D341Med (cell line): ENCODE measurements around the gene CAPS2.

Experiments used
- DNase-seq: peaks from one replicate; pipeline ENCODE4 v3.0.0; 2012; ENCODE audit warnings: low spot score

The CAPS2 gene

DNA sequence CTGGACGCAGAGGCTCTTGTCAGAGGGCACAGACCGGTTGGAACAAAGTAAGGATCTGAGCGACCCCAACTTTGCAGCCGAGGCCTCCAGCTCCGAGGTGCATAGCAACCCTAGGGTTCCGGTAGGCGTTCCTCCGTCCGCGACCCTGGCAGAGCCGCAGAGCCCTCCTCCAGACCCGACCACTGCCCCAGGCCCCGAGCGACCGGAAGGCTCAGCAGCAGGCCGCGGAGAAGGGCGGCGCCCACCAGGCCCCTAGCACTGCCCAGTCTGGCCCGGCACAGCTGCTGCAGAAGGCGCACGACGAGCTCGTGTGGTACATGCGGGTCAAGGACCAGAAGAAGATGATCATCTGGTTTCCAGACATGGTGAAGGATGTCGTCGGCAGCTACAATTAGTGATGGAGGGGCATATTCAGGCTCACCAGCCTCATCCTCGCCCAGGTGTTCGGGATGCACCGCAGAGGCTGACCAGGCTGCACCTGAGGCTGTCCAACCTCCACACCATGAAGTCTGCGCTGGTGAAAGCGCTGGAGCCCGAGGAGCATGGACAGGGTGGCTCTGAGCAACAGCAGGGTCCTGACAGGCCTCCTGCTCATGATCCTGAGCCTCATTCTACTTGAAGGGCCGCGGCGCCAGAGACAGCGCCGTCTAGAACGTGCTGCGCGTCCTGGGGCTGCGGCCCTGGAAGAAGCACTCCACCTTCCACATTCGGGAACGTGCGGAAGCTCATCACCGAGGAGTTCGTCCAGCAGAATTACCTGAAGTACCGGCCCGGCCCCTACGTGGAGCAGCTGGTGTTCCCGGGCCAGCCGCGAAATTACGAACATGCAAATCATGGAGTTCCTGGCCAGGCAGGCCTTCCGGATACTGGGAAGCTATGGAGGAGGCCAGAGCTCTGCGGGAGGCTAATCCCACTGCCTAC, 24.5 kb downstream of the CAPS2 start:
- DNase-seq: no peak

DNA sequence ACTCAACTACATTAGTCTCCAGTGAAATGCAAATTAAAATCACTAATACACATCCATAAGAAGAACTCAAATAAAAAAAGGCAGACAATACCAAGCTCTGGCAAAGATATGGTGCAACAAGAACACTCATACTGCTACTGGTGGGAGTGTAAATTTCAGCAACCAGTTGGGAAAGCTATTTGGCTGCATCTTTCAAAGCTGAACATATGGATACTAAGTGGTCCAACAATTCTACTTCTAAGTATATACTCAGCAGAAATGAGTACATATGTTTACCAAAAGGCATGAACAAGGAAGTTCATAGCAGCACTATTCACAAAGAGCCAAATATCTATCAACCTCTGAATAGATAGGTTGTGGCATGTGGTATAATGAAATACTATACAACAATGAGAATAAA, 27.3 kb downstream of the CAPS2 start:
- DNase-seq: no peak

DNA sequence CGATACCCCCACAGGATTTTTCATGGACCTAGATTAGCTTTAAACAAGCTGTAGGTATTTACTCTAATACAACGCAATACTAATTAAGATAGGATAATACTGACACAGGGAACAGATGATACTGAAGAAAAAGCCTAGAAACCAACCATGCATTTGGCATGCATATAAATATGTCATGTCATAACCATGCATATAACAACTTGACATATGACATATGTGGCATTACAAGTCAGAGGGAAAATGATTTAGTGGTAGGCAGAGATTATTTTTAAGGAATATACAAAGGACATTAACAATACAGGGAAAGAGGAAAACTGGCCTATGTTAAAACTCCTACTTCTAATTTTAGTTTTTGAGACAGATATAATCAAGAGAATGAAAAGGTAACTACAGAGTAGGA, 27.9 kb downstream of the CAPS2 start:
- no peak for DNase-seq

DNA sequence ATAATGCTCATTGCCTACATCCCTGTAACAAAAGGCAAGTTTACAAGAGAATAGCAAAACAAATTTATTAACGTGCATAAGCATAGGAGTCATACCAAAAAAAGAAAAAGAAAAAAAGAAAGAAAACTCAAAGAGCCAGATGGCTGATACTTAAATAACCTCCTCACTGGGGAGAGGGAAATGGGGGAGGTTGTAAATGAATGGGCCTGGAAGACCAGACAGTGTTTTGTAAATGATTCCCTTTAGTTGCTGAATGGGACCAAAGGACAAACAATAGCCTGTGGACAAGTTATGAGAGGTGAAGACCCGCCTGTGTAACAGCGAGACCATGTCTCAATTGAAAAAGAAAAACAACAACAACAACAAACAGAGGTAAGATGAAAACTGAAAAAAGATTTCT, 35.3 kb downstream of the CAPS2 start:
- DNase-seq: no peak

DNA sequence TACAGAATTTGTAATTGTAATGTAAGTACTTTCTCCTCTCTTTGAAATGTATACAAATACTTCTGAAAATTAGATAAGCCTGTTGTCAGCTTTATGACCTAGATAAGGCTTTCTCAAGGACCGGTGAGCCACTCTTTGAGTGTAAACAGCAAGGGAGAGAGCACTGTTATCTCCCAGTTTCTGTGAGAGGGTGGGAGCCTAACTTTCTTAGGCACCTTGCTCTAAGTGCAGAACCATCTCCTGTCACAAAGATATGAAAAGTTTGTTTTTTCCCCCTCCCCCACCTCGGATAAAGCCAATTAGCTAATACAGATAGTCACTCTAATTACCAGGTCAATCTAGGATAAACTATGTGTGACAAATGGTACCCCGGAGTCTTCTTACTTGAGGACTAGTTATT, 35.8 kb downstream of the CAPS2 start:
- no peak for DNase-seq

DNA sequence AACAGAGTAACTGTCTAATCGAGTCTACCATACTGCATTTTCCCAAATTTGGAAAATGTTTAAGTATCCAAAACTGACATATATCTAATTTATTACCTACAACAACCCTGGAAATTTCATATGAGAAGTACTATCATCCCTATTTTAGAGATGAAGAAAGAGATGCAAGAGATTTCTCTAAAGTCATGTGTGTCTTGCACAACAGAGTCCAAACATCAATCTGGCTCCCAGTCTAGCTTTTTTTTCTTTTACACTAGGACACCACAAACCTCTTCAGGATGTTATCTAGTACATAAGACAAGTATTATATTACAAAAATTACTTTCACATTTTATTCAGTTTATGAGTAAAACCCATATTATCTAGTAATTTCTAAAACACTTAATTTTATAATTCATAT, 39.1 kb downstream of the CAPS2 start:
- DNase-seq: no peak

DNA sequence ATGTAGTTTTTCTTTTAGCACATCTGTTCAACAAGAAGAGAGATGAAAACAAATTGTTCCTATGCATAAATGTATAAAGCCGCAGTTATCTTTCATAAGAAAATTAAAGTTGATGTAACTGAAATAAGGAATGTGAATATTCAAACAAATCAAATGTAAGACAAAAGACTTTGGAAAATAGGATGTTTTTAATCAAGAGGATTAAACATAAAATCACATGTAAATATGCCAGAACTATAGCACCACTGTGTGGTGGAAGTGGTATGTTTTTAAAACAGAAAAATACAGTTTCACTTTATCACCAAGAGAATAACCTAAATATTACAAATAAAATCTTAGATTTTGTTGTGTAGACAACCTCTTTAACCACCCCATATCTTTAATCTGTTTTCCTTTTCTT, 40.4 kb downstream of the CAPS2 start:
- no peak for DNase-seq

DNA sequence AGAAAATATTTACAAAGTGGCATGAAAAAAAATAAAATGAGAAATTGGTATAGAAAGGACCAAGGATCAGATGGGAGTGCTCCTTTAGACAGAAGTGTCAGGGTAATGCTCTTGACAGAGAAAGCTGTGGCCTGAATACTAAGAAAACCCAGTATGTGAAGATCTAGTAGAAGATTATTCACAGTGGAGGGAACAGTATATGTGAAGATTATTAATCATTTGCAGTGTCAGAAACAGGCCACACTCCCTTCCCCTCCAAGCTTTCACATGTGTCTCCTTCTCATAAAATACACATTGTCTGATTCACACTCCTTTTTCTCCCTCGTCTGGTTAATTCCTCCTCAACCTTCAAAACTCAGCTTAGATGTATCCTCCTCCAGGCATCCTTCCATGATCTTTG, 41.3 kb downstream of the CAPS2 start:
- no peak for DNase-seq

DNA sequence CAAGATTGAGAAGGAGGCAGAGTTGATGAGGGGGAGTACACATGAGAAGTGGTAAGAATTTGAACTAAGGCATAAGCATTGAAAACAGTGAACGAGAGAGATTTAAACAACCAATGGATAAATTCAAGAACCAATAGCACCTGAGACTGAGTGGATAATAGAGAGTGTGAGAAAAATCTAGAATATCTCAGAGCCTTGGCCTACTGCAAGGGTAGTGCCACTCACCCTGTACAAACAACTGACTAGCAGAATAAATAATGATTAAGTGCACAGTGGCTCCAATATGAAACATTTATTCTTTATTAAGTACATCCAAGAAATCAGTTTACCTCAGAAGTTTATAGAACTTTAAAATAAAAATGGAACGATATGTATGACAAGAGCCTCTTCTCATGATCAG, 54.4 kb downstream of the CAPS2 start:
- no peak for DNase-seq

DNA sequence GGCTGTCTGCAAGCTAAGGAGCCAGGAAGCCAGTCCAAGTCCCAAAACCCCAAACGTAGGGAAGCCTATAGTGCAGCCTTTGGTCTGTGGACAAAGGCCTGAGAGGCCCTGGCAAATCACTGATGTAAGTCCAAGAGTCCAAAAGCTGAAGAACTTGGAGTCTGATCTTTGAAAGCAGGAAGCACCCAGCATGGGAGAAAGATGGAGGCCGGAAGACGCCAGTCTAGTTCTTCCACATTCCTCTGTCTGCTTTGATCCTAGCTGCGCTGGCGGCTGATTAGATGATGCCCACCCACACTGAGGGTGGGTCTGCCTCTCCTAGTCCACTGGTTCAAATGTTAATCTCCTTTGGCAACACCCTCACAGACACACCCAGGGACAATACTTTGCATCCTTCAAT, 58.5 kb downstream of the CAPS2 start:
- no peak for DNase-seq

DNA sequence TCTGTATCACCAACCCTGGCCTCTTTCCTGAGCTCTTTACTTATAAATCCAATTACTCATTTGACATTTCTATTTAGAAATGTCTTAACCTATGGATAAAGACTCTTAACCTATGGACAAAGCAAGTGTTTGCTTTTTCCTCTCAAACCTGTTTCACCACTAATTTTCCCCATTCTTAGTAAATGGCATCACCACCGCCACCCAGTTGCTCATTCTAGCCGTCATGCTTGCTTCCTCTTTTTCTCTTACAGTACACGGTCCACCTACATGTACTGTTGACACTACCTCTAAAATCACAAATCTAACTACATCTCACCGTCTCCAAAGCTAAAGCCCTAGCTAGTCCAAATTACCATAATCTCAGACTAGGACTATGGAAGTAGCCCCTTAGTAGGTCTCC, 60.0 kb downstream of the CAPS2 start:
- no peak for DNase-seq

DNA sequence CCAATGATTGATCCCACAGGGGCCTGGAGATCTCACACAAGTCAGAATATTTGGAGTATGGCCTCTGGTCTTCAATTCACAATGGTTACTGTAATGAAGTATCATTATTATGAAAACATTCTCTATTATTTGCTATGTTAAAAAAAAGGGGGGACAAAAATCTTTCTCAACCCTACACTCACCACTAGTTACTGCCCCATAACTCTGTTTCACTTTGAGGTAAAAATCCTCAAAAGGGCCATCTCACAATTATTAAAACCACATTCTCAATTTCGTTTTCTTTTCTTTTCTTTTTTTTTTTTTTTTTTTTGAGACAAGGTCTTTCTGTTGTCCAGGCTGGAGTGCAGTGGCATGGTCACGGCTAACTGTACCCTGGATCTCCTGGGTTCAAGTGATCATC, 60.9 kb downstream of the CAPS2 start:
- DNase-seq: no peak

DNA sequence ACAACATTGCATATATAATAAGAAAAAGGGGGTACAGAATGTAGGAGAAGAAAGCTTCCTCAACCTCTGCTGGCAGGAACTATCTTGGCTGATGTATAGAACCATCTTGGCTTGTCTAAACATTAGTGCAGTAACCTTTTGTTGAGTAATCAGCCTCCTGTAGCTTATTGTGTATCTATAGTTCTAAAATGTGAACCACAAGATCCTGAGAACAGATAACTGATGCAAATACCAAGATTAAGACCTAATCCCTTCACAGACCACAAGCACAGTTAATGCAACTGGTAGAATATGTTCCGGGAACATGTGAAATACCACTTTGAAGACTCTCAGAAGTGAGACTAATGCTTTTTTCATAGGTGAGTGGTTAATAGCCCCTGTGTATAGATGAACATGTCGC, 69.8 kb downstream of the CAPS2 start:
- DNase-seq: no peak

DNA sequence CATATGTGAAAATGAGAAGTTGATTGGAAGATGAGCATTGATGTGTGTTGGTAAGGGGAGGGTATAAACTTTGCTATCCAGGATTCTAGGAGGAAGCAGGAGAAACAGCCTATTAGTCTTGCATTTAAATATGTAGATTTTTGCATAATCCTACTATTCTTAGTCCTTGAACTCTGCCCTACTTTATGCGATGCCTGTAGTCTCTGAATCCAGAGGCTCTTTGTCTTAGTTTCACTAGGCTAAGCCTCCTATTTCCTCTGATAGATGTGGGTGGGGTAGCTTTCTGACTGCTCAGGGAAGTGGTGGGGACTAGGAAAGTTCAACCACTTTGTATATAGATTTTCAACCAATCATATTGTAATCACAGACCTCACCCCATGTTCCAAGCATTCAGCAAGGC, 71.0 kb downstream of the CAPS2 start:
- DNase-seq: no peak

DNA sequence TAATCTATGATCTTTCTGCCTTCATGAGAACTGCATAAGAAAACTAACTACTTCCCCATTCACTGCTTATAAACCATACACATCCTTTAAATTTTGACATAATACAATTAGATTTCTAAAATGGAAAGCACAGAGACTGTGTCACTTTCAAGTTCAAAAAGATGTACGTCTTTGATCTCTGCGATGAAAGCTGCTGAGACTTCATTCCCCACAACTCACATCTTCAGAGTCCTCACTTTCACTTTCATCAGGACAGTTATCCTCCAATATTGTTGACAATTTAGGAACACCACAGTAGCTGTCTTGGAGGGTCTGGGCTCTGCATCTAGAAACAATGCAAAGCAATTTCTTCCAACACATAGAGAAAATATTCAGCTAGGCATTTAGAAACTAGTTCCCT, 72.6 kb downstream of the CAPS2 start:
- DNase-seq: no peak

DNA sequence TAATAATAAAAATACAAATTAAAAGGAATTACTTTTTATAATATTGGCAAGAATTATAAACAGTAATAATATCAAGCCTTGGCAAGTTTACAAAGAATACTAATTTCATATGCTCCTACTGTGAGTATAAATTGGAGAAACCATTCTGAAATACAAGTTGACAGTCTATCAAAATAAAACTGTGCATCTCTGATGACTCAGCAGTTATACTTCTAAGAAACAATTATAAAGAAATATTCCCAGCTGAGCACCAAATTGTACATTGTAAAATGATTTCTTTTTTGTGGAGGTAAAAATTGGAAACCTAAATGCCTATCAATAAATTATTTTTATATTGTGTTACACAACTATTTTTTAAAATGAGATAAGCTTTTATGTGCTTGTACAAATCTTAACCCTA, 85.0 kb downstream of the CAPS2 start:
- no peak for DNase-seq

DNA sequence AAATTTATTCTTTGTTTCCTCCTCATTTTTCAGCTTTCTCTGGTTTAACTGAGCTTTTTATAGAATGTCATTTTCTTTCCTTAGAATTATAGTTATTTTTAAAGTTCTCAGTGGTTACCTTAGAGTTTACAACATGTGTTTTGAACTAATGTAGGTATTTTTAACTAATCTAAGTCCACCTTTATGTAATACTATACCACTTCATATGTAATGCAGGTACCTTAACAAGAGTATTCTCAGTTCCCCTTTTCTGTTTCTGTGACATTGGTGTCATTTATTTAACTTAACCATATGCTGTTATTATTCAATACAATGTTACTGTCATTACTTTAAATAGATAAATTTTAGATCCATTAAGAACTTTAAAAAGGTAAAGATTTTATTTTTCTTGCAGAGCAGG, 90.1 kb downstream of the CAPS2 start:
- DNase-seq: no peak

DNA sequence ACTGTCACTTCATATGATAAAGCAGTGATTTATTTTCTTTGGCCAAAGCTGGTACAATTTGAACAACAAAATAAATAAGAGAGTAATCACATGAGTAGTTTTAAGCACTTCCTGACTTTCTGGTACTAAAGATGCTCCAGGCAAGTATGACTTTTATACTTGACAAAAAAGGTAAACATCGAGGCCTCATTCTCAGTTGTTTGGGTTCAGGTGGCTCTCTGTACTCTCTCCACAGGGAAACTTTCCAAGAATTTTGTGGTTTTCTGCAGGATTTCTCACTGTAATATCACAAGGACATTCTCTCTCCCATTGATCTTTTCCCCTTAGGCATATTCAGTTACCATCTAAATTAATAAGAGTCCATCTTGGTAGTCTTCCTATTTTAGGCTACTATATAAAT, 93.9 kb downstream of the CAPS2 start:
- DNase-seq: no peak

DNA sequence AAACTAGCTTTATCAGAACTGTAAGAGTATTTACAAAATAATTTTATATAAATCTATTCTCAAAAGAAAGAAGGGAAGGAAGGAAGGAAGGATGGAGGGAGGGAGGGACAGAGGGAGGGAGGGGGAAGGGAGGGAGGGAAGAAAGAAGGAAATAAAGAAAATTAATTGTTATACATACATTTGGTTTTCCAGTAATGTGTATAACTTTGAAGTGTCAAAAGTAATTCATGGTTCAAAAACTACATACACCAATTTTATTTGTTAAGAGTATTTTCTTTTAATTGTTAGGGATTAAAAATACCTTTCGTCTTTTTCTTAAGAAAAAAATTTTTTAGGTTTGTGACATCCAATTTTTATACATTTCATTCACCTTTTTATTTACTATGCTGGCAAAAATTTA, 103.0 kb downstream of the CAPS2 start:
- no peak for DNase-seq
